ENCODE measurements around the gene CRYGS.
"Not testable (repeated sequence)": the region's sequence is repeated elsewhere in the genome, so short reads cannot be mapped to it uniquely, and the experiment has no call there.

CRYGS gene

DNA sequence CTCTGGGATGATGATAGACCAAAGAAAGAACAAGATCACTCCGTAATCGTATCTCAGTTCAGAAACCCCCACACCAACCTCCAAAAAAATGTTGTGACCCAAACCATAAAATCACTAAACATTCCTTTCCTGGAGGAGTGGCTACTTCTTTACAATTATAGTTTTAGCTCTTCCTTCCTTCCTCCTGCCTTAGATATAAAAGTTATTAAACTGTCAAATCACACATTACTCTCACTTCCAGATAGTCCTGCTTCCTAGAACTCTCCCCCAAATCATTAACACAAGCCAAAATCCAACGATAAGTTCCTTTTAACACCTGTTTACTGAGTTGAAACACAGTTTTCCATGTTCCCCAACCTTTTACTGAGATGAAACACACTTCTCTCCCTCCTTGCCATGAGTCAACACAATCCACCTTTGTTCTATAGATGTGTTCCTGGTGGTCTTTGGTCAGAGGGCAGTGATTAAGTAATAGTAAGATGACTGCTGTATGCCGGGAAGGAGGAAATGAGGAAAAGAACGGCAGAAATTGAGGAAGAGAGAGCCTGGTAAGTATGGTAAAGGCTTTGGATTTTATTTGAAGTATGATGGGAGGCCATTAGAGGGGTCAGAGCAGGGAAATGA is 8.3 kb upstream of the CRYGS start:
- no peak for DNase-seq (ENCODE audit: low read depth)

DNA sequence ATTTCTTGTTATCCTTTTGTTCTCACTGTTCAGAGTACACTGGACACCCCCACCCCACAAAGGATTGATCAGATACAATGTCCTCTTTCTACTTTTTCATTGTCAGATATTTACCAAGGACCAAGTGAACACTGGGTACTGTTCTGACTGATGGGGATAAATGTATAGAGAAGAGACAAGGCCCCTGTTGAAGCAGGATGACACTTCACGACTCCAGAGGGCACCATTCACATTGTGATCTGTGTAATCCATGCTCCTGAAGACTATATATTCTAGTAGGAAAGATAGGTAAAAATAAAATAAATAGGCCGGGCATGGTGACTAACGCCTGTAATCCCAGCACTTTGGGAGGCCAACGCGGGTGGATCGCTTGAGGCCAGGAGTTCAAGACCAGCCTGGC is 7.2 kb upstream of the CRYGS start:
- DNase-seq (ENCODE audit: low read depth) = no peak

DNA sequence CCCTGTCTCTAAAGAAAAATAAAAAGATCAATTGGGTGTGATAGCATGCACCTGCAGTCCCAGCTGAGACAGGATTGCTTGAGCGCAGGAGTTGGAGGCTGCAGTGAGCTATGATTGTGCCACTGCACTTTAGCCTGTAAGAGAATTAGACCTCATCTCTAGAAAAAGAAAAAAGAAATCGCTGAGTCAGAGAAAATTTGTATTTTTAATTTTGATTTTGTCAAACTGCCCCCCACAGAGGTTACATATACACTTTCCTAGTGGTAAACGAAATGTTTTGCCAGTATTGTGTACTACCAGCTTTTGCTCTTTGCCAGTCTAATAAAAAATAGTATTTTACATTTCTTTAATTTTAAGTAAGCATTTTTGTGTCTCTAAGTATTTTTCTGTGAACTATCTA is 5.3 kb upstream of the CRYGS start:
- no peak for DNase-seq (ENCODE audit: low read depth)

DNA sequence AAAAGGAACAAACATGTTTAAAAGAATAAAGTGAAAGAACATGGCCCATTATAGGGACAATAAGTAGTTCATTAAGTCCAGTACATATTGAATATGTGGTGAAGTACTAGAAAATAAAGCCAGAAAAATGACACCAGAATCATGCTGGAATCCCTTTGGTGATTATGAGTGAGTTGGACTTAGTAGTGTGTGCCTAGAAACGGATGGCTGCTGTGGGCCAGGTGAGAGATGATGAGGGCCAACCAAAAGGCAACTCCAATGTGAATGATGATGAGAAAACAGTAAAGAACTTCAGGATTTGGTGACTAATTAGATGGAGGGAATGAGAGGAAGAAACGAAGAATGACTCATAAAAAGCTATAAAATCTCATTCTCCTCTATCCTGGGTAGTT is 3.3 kb downstream of the CRYGS start:
- peak; percentile 6 for DNase-seq (ENCODE audit: low read depth)

DNA sequence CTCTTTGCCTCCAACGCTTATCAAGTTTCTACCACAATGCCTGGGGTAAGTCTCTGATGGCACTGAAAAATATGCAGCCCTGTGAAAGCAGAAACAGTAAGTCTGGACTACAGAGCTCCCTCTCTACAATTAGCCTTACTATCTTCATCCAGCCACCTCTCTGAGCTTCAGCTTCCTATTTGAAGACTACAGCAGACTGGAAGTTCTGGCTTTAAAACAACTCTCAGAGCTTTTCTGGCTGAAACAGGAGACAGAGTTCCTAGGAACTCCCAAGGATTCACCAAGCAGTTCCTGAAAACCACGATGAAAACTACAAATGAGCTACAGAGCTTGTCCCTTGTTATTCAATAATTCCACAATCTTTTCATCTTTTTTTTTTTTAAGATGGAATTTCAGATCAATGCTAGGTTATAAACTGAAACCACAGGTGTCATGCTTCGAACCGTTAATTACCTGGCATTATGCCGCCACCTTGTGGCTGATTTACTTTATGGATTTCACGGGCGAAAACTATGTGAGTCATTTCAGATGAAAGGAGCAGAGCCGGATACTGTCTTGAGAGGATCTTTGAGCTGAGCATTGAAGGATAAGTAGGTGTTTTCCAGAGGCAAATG is 3.9 kb downstream of the CRYGS start:
- DNase-seq (ENCODE audit: low read depth) = peak; percentile 68

DNA sequence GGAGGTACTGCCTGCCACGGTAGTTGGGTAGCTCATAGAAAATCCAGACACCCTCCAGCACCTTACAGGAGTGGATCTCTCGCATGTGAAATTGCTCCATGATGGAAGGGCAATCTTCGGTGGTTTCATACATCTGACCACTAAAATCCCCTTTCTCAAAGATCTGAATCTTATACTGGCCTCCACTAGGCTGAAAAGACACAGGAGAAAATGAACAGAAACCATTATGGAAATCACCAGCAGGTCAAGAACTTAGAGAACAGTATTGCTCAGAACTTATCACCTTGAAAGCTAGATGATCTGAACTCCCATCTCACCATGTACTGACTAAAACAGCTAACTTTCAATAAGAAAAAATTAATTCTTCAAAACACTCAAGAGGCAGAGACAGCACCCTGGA is 5.4 kb downstream of the CRYGS start:
- no peak for DNase-seq (ENCODE audit: low read depth)

DNA sequence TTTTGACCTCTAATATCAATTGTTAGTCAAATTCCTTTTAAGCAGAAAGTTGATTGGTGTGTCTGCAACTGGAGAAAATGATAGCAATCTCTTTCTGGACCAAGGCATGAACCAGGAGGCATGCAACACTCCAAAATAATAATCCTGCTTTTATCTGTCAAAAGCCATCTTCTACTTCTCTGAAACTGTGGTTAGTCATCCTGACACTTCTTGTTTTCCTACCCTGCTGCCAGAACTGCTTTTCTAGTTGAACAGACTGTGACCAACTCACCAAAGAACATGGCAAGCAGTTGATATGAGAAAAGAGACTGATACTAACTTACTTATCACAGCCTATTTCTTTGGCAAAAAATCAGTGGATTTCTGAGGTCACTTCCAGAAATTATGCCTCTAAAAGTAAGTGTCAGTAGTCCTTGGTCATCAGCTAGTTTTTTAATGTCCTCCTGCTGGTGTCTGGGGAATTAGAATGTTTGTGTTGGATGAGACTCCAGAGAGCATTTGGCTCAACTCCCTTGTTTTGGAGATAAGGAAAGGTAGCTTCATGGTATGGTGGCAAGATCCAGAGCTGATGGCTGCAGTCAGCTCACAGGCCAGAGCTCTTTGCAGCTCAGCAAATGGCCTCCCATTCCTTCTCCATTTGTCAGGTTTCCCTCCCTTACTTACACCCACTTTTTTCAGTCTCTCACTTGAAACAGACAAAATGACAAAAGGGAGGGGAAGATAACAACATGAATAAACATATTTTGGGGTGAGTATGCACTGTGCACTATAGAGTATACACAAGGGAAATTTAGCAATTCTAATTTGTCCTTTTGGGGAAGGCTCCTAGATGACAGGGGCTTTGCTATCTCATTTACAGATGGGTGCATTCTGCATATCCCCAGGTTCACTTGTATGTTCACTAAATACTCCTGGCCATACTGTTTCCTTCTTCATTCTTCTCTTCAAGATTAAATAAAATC is 7.0 kb downstream of the CRYGS start:
- DNase-seq (ENCODE audit: low read depth) = peak; percentile 4

DNA sequence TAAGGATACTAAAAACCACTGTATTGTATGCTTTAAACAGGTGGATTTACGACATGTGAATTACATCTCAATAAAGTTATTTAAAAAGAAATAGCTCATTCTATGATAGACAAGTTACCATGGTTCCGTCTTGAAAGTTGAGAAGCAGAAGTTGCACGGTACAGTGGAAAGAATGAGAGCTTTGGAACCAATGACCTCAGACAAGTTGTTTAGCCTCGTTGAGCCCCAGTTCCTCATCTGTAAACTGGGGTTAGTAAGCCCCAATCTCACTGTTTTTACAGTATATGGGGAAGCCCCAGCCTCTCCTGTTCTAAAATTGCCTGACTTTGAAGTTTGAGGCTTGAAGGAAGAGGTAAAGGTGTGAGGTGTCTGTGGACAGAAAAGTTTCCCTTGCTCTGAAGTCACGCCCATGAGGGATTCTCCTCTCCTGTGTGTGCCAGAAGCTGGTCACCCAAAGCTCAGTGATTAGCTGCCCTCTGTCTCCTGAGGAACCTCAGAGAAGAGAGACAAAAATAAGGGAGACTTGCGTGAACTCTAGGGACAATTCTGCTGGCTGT is 10.0 kb downstream of the CRYGS start:
- no peak for DNase-seq (ENCODE audit: low read depth)

DNA sequence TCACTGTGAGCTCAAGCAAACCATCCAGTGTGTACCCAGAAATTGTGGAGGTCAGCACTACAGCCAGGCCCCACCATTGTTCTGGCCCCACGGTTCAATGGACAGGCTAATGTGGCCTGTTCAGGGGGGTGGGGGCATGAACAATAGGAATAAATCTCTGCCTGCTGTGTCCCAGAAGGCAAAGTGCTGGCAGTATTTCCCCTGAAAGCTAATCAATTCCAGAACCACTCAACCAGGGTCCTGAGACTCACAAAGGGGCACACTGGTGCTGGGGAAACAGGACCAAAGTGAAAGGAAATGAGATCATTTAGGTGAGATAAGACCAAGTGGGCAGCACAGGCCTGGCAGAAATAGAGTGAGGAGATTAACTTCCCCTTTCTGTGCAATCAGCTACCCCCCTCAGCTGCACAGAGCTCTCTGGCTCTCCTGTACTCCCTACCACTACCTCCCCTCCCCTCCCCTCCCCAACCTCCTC is 11.5 kb downstream of the CRYGS start:
- no peak for DNase-seq (ENCODE audit: low read depth)

DNA sequence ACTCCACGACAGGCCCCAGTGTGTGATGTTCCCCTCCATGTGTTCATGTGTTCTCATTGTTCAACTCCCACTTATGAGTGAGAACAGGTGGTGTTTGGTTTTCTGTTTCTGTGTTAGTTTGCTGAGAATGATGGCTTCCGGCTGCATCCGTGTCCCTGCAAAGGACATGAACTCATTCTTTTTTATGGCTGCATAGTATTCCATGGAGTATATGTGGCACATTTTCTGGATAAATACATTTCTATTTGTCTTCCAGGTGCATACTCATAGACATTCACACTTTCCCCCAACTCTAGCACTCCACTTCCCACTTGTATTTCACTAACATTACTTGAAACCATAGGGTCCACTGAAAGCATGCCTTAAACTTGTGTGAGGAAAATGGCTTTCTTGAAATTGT is 12.5 kb downstream of the CRYGS start:
- DNase-seq (ENCODE audit: low read depth) = not testable (repeated sequence)

DNA sequence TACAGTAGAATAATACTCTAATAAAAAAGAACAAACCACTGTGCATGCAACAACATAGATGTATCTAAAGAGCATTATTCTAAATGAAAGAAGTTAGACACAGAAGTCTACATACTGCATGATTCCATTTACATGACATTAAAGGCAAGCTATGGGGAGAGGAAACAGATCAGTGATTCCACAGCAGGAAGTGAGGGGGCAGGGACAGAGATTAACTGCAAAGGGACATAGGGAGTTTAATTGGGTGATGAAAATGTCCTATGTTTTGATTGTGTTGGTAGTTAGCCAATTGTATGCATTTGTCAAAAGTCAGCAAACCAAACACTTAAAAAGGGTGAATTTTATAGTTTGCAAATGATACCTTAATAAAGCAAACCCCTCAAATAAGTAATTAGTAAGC is 13.8 kb downstream of the CRYGS start:
- no peak for DNase-seq (ENCODE audit: low read depth)

DNA sequence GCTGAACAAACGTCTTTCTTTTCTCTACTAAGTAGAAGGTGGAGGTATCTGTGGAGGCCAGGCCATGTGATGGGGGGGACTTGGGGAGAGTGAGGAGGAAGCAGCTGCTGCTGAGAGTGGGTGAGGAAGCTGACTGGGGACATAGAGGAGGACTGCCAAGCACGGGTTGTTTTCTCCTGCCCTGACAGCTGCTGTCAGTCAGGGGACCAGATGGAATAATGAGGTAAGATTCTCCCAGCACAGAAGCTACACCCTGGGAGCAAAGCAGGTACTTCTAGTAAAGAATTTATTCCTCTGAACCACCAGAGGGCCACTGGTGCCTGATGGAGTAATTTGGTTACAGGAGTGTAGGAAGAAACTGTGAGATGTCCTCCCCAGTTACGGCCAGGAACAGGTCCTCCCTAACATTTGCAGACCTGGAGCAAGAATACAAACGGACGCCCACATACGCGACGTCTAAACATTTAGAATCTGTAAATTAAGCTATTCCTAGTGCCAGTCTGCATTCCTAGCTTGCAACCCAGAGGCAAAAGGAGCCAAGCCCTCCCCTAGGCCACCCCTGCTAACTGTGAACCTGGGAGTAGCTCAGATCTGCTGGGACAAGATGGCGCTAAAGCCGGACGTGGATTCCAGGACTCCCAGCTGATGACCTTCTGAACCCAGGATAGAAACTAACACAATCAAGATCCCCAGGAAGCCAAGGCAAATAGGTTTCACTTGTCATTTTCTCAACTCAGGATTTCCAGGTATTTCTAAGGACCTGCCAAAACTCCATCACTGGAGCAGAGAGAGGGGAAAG is 14.8 kb downstream of the CRYGS start:
- no peak for DNase-seq (ENCODE audit: low read depth)

DNA sequence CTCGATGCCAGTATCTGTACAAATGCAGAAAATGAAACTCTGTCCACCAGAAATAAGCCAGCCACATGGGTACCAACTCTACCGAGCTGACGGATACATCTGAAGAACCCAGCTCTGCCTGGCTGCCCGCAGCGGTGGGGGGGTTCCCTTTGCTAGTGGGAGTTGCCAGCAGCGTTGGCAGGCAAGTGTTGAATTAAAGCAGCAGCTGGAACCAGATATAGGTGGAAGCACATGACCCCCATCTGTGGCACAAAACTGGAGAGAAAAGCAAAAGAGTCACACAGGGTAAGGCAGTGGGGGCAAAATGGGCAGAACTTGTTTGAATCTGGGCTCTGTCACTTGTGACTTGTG is 17.9 kb downstream of the CRYGS start:
- no peak for DNase-seq (ENCODE audit: low read depth)

DNA sequence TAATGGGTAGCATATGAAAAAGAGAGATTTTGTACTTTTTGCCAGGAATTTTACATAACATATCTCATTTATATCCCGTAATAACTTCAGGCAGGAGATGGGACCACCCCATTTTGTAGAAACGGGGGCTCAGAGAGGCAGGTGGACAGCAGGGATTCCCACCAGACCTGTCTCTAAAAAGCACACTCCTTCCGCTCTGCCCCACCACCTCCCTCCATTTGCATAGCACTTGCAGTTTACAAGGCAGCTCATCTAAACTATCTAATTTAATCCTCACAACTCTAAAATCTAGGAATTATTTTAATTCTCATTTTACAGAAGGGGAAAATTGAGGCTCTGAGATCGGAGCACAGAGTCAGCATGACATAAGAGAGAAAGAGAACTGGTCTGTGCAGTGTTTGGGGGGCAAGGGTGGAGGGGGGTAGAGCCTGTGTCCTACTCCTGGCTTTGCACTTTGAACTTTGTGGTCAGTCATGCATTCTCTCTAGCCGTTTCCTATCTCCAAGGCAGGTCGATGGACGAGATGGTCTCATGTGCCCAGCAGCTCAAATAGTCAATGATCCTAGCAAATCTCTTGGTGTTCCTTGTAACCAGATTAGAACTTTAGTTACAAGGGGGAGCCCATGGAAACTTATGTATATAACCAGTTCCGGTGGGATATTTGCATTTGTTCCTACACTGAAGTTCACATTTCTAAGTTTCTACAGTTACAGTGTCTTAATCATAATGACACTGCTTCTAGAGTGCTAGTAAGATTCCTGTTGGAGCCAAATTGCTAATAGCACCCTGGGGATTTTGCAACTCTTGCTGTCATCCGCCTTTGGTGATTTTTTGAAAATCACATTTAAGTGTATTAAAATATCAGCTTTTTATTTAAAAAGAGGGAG is 18.6 kb downstream of the CRYGS start:
- no peak for DNase-seq (ENCODE audit: low read depth)

DNA sequence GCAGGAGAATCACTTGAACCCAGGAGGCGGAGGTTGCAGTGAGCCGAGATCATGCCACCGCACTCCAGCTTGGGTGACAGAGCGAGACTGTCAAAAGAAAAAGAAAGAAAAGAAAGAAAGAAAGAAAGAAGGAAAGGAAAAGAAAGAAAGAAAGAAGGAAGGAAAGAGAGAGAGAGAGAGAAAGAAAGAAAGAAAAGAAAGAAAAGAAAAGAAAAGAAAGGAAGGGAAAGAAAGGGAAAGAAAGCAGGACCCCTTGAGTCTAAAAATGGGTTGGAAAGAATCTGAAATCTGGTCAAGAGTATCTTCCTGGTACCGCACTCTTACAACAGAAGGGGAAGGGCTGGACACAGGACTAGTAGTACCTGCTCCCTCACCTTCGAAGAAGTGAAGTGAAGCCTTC is 19.6 kb downstream of the CRYGS start:
- DNase-seq (ENCODE audit: low read depth) = no peak

DNA sequence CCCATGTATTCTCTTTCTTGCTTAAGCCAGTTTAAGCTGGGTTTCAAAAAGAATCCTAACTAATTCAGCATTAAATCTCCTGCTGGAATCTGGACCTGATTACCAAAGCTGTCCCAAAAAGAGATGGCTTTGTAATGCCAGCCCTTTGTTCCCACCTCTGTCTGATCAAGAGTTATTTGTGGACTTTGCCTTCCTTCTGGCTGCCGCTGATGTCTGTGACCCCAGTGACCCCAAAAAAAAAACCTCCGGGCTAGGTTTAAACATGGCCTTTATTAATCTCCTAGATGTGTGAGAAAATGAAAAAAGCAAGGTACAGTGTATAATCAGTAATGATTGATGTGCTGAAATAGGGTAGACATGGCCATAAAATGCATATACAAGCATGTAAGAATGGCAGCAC is 20.7 kb downstream of the CRYGS start:
- no peak for DNase-seq (ENCODE audit: low read depth)

DNA sequence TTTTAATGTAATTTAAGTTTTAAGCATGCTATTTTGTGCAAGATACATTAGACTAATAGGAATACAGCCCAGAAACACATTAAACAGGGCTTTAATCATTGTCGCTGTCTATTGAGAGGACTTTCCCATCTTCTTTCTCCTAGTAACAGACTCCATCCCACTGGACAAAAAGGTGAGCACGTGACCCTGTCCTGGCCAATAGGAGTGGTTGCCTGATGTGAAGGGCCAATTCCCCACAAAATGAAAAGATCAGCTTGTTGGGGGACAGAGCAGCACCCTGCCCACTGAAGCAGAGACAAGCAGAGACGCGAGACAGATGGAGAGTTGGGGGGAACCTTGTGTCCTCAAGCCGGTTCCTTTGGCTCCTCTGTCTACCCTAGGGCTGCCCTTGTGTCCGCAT is 21.2 kb downstream of the CRYGS start:
- no peak for DNase-seq (ENCODE audit: low read depth)

DNA sequence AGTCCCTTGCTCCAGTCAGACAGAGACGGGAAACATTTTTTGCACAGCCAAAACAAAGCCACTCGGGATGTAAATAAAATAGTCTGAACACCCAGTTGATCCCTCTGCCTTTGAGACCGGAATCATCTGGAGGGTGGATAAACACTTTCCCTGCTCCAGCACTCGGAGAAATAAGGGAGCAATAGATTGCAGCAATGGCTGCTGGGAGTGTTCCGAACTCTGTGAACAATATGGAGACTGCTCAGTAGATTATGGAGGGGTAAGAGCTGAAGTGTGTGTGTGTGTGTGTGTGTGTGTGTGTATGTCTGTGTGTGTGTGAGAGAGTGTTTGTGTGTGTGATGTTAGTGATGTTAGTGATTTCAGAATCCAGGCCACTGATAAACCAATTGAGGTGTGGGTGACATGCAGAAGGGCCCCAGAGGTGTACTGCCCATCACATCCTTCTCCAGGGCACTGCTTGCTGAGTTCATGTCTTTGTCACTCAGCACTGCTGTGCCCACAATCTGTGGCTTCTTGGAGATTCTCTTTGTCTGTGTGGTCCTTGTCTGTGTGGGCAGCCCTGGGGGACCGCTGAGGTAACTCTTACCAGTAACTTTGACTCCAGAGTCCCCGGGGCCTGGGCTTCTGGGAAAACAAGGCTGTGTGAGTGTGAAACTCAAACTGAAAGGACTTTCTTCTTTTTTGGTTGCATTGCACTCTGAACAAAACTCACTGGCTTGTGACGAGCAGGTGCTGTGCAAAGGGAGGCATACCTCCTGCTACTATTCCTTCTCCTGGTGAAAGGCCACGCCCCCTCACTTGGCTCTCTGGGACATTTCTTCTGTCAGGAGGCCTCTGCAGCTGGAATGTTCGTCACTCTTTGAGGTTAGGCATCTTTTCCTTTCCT is 23.0 kb downstream of the CRYGS start:
- DNase-seq (ENCODE audit: low read depth) = no peak

DNA sequence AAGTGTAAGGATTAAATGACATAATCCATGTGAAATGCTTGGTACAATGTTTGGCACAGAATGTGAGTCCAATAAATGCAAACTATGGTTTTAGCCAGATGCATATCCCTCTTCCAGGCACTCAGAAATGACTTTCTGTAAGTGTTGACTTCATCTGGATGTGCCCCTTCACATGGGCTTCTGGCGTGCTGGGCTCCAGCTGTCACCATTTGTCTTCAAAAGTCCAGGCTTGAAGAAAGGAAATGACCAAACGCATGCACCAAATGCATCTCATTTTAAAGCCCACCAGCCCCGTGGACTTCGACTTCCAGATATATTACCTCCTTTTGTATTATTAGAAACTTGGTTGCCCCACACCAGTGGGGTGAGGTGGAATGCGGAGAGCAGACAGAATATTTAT is 23.7 kb downstream of the CRYGS start:
- no peak for DNase-seq (ENCODE audit: low read depth)

Data from amniotic epithelial cell (primary cell).